Neural progenitor cell (in vitro differentiated cells): ENCODE data around the gene PLK5.

Experiments
- EZH2 ChIP-seq: fragments of 200-600 bp; sonication (generic); IDR thresholded peaks from 2 replicates; pipeline ENCODE4 v1.6.1; 2017; ENCODE audit warnings: antibody characterized with exemption, mild to moderate bottlenecking, moderate library complexity
- EZH2phosphoT487 ChIP-seq: fragments of 200-600 bp; sonication (generic); IDR thresholded peaks from 2 replicates; pipeline ENCODE4 v1.6.1; 2017; ENCODE audit warnings: antibody characterized with exemption
- TF ChIP-seq, protein P1 (sequence below): fragments of 200-600 bp; sonication (generic); IDR thresholded peaks from 2 replicates; pipeline ENCODE4 v1.5.1; 2017; ENCODE audit warnings: antibody characterized with exemption, mild to moderate bottlenecking

DNA sequence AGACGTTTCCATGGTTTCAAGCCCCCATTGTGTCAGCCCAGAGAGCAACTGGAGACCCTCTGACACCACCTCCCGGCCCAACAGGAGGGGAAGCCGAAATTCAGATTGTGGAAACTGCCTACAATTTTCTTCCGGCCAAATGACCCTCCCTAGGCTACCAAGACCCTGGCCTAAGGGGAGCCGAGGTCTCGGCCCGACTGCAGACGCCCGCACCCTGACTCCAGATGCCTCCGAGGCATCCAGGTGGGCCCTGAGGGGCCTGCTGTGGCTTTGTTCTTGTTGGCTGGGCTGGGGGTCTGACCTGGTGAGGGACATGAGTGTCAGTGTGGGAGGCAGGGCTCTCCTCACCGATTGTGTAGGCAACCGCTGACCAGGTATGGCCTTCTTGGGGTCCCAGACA lies 34.7 kb downstream of the PLK5 start:
- TF ChIP-seq, protein P1, sequence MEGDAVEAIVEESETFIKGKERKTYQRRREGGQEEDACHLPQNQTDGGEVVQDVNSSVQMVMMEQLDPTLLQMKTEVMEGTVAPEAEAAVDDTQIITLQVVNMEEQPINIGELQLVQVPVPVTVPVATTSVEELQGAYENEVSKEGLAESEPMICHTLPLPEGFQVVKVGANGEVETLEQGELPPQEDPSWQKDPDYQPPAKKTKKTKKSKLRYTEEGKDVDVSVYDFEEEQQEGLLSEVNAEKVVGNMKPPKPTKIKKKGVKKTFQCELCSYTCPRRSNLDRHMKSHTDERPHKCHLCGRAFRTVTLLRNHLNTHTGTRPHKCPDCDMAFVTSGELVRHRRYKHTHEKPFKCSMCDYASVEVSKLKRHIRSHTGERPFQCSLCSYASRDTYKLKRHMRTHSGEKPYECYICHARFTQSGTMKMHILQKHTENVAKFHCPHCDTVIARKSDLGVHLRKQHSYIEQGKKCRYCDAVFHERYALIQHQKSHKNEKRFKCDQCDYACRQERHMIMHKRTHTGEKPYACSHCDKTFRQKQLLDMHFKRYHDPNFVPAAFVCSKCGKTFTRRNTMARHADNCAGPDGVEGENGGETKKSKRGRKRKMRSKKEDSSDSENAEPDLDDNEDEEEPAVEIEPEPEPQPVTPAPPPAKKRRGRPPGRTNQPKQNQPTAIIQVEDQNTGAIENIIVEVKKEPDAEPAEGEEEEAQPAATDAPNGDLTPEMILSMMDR: no peak
- TF ChIP-seq EZH2: no peak
- no peak for TF ChIP-seq EZH2phosphoT487
